GM10266 (cell line): ENCODE measurements around the gene MYCBP2.
"Not testable (repeated sequence)": the region's sequence is repeated elsewhere in the genome, so short reads cannot be mapped to it uniquely, and the experiment has no call there.

ENCODE experiments used
- DNase-seq: peaks from one replicate; pipeline ENCODE4 v3.0.0; 2012; ENCODE audit errors: extremely low spot score
- TF ChIP-seq, protein P1 (sequence below): IDR thresholded peaks from 2 replicates; pipeline ENCODE4 v1.5.1; 2012; ENCODE audit warnings: mild to moderate bottlenecking, low read depth; ENCODE audit not compliant: control insufficient read depth, insufficient read depth; ENCODE audit errors: missing control alignments

MYCBP2 gene

DNA sequence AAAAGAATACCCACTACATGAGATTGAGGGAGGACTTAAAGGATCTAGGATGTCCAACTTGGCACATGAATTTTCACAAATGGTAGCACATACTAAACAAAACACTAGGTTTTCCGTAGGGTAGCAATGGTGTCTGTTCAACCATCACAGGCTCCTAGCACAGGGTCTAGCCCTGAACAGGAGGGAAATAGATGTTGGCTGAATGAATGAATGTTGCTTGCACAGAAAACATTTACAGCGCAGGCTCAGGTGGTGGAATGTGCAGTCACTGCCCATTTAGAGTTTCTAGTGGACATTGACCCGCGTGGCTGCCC lies 1.9 kb upstream of the MYCBP2 start:
- TF ChIP-seq, protein P1, sequence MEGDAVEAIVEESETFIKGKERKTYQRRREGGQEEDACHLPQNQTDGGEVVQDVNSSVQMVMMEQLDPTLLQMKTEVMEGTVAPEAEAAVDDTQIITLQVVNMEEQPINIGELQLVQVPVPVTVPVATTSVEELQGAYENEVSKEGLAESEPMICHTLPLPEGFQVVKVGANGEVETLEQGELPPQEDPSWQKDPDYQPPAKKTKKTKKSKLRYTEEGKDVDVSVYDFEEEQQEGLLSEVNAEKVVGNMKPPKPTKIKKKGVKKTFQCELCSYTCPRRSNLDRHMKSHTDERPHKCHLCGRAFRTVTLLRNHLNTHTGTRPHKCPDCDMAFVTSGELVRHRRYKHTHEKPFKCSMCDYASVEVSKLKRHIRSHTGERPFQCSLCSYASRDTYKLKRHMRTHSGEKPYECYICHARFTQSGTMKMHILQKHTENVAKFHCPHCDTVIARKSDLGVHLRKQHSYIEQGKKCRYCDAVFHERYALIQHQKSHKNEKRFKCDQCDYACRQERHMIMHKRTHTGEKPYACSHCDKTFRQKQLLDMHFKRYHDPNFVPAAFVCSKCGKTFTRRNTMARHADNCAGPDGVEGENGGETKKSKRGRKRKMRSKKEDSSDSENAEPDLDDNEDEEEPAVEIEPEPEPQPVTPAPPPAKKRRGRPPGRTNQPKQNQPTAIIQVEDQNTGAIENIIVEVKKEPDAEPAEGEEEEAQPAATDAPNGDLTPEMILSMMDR, result no peak
- no peak for DNase-seq

GRCh38 chr13:77325371-77325980 lies 1.4 kb downstream of the MYCBP2 start:
- DNase-seq, result peak; percentile 52
- TF ChIP-seq, protein P1, result no peak

GRCh38 chr13:77323858-77324257 lies 3.0 kb downstream of the MYCBP2 start:
- TF ChIP-seq, protein P1, result no peak
- DNase-seq, result no peak

DNA sequence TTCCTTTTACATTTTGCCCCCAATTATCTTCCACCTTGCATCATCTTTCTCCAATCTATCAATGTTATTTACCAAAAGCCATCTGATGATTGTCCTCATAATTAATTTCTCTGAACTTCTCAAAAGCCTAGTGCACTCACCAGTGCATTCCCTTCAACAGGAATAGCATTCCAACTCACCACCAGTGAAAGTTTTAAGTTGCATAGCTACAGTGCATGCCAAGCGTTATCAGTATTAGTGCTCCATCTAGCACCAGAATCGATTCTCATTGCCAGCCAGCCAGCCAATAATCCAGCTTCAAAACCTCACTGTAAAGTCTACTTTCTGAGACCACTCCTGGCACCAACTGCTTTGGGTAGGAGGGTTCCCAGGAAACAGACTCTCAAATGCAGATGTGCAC lies 7.4 kb downstream of the MYCBP2 start:
- no peak for DNase-seq
- TF ChIP-seq, protein P1, result no peak

GRCh38 chr13:77318741-77319140 lies 8.2 kb downstream of the MYCBP2 start:
- no peak for DNase-seq
- TF ChIP-seq, protein P1, result no peak

- TF ChIP-seq, protein P1, result no peak
Observed at GRCh38 chr13:77316430-77316829, 10.5 kb downstream of the MYCBP2 start.

GRCh38 chr13:77315509-77315908 lies 11.4 kb downstream of the MYCBP2 start:
- DNase-seq, result not testable (repeated sequence)

More at GRCh38 chr13:77316430-77316829, 10.5 kb downstream of the MYCBP2 start:
- DNase-seq, result no peak

GRCh38 chr13:77313923-77314322 lies 13.0 kb downstream of the MYCBP2 start:
- no peak for DNase-seq
- TF ChIP-seq, protein P1, result no peak
